ENCODE results near the gene TNFAIP8L2. TPM values are rescaled to one million over a fixed set of nuclear protein-coding genes. Genes with fewer than 3 reads are reported as not detected.

The TNFAIP8L2 gene
- total RNA-seq, result not detected in 2 replicates

DNA sequence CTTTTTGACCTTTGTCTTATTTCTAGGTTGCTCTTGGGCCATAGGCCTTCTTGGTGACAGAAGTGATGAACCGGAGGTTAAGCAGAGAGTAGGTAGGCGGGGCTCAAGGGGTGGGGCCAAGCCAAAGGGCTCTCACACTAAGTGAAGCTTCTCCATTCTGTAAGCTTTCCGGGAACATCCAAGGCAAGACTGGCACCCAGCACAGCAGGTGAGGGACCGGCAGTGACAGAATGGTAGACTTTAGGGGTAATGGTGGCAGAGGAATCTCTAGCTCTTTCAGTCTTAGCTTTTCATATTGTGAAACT, at the start of gene TNFAIP8L2:
TNFAIP8L2 (plus strand) TSS at position 135 of the 305 bp plus-strand sequence. CDS start 2,049 bp downstream, outside the sequence.
- TF ChIP-seq, protein P1, sequence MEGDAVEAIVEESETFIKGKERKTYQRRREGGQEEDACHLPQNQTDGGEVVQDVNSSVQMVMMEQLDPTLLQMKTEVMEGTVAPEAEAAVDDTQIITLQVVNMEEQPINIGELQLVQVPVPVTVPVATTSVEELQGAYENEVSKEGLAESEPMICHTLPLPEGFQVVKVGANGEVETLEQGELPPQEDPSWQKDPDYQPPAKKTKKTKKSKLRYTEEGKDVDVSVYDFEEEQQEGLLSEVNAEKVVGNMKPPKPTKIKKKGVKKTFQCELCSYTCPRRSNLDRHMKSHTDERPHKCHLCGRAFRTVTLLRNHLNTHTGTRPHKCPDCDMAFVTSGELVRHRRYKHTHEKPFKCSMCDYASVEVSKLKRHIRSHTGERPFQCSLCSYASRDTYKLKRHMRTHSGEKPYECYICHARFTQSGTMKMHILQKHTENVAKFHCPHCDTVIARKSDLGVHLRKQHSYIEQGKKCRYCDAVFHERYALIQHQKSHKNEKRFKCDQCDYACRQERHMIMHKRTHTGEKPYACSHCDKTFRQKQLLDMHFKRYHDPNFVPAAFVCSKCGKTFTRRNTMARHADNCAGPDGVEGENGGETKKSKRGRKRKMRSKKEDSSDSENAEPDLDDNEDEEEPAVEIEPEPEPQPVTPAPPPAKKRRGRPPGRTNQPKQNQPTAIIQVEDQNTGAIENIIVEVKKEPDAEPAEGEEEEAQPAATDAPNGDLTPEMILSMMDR (IDR thresholded peaks at IDR 0.05; ENCODE audit: insufficient read depth, low read length, severe bottlenecking), result no peak
- no peak for FAIRE-seq
- H3K36me3 ChIP-seq (ENCODE audit: control insufficient read depth, insufficient read depth, low read length), result peaks cover 8% of the 10 kb centered on the region
- no peak within 1 kb of the TSS for H3K4me3 ChIP-seq (ENCODE audit: low read depth, low read length)
- DNase-seq (ENCODE audit: low read depth), result no peak
- H3K27me3 ChIP-seq (ENCODE audit: control insufficient read depth, insufficient read depth, low read length), result no peaks in the 10 kb centered on the region

DNA sequence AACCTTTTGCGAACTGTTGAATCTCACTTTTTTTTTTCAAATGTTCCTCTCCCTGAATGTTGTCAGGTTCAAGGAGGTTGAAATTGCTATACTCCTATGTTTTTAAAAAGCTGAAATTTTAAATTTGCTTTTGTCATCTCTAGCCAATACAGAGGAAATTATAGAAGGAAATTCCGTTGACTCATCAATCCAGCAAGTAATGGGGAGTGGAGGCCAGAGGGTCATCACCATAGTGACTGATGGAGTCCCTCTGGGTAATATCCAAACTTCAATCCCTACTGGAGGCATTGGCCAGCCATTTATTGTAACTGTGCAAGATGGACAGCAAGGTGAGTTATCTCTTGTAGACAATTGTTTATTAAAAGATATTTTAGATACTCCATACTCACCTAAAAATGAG, 49.6 kb upstream of the TNFAIP8L2 start:
- Histone ChIP-seq H3K4me3 (ENCODE audit: low read depth, low read length) (no peak overlapping the region), H3K27me3 (ENCODE audit: control insufficient read depth, insufficient read depth, low read length) (no peaks in the 10 kb centered on the region), H3K36me3 (ENCODE audit: control insufficient read depth, insufficient read depth, low read length) (peaks cover 2% of the 10 kb centered on the region)
- FAIRE-seq, result no peak
- DNase-seq (ENCODE audit: low read depth), result peak; percentile 61
- TF ChIP-seq, protein P1 (IDR thresholded peaks at IDR 0.05; ENCODE audit: insufficient read depth, low read length, severe bottlenecking), result no peak

DNA sequence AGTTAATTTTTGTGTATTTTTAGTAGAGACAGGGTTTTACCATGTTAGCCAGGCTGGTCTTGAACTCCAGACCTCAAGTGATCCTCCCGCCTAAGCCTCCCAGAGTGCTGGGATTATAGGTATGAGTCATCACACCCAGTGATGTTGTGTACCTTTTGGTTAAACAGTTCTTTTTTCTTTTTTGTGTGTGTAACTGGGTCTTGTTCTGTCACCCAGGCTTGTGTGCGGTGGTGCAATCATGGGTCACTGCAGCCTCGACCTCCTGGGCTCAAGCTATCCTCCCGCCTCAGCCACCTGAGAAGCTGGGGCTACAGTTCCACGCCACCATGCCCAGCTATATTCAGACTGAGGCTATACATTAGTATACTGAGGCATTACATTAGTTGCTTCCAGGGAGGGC, 48.1 kb upstream of the TNFAIP8L2 start:
- H3K36me3 ChIP-seq (ENCODE audit: control insufficient read depth, insufficient read depth, low read length), result peaks cover 2% of the 10 kb centered on the region
- TF ChIP-seq, protein P1 (IDR thresholded peaks at IDR 0.05; ENCODE audit: insufficient read depth, low read length, severe bottlenecking), result no peak
- DNase-seq (ENCODE audit: low read depth) (no peak), FAIRE-seq (no peak)
- no peak overlapping the region for H3K4me3 ChIP-seq (ENCODE audit: low read depth, low read length)
- no peaks in the 10 kb centered on the region for H3K27me3 ChIP-seq (ENCODE audit: control insufficient read depth, insufficient read depth, low read length)

DNA sequence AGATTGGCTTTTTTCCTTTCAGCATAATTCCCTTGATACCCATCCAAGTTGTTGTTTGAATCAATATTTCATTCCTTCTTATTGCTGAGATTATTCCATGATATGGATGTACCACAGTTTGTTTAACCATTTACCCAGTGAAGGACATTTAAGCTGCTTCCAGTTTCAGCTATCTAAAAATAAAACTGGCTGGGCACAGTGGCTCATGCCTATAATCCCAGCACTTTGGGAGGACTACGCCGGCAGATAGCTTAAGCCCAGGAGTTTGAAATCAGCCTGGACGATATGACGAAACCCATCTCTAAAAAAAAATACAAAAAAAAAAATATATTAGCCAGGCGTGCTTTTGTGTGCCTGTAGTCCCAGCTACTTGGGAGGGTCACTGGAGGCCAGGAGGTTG, 42.6 kb upstream of the TNFAIP8L2 start:
- H3K4me3 ChIP-seq (ENCODE audit: low read depth, low read length), result no peak overlapping the region
- DNase-seq (ENCODE audit: low read depth), result no peak
- TF ChIP-seq, protein P1 (IDR thresholded peaks at IDR 0.05; ENCODE audit: insufficient read depth, low read length, severe bottlenecking), result no peak
- peaks cover 2% of the 10 kb centered on the region for H3K36me3 ChIP-seq (ENCODE audit: control insufficient read depth, insufficient read depth, low read length)
- no peaks in the 10 kb centered on the region for H3K27me3 ChIP-seq (ENCODE audit: control insufficient read depth, insufficient read depth, low read length)
- FAIRE-seq, result no peak

- FAIRE-seq (no peak), DNase-seq (ENCODE audit: low read depth) (no peak)
- H3K27me3 ChIP-seq (ENCODE audit: control insufficient read depth, insufficient read depth, low read length), result no peaks in the 10 kb centered on the region
- H3K4me3 ChIP-seq (ENCODE audit: low read depth, low read length), result no peak overlapping the region
- no peaks in the 10 kb centered on the region for H3K36me3 ChIP-seq (ENCODE audit: control insufficient read depth, insufficient read depth, low read length)
- TF ChIP-seq, protein P1 (IDR thresholded peaks at IDR 0.05; ENCODE audit: insufficient read depth, low read length, severe bottlenecking), result no peak
These were observed 31.6 kb upstream of the TNFAIP8L2 start for GRCh38 chr1:151124763-151125403.

GRCh38 chr1:151128800-151129199, 27.6 kb upstream of the TNFAIP8L2 start:
- TF ChIP-seq, protein P1 (IDR thresholded peaks at IDR 0.05; ENCODE audit: insufficient read depth, low read length, severe bottlenecking), result no peak
- H3K4me3 ChIP-seq (ENCODE audit: low read depth, low read length), result no peak overlapping the region
- DNase-seq (ENCODE audit: low read depth), result no peak
- no peaks in the 10 kb centered on the region for H3K27me3 ChIP-seq (ENCODE audit: control insufficient read depth, insufficient read depth, low read length)
- no peaks in the 10 kb centered on the region for H3K36me3 ChIP-seq (ENCODE audit: control insufficient read depth, insufficient read depth, low read length)
- FAIRE-seq, result no peak
